PC-9 (cell line): Measurements from ENCODE around the gene NPM1. TPM values are rescaled to one million over a fixed set of nuclear protein-coding genes. Genes with fewer than 3 reads are reported as not detected.
"Not testable (repeated sequence)": the region's sequence is repeated elsewhere in the genome, so short reads cannot be mapped to it uniquely, and the experiment has no call there.

Source experiments
- BruUV-seq: library from RNA; stranded (reverse); fragments of 400-500 nt; replicated peaks from 2 replicates; lab custom pipeline; 2021; lab: Mats Ljungman, UMichigan
- CTCF ChIA-PET: fragments of 300-600 bp; sonication (Branson Sonifier 250); formaldehyde crosslinking; loops from one replicate; lab custom pipeline; 2022; ENCODE audit warnings: antibody characterized with exemption; lab: Charles Lee
- POLR2A ChIA-PET: fragments of 300-600 bp; sonication (Branson Sonifier 250); formaldehyde crosslinking; loops from one replicate; lab custom pipeline; 2022; ENCODE audit warnings: antibody characterized with exemption; ENCODE audit not compliant: unreplicated experiment; lab: Charles Lee
- DNase-seq, 2 experiments: peaks; one replicate each; pipeline versions ENCODE4 v3.0.0 to v3.0.0-alpha.2; 2015 to 2022; ENCODE audit warnings: mixed read lengths in 1 of 2
- H2AFZ ChIP-seq: fragments of 200-600 bp; sonication (generic); 2 replicates; pipeline ENCODE4 v1.8.1; 2017; ENCODE audit warnings: antibody characterized with exemption
- H3F3A ChIP-seq: fragments of 200-600 bp; sonication (generic); 2 replicates; pipeline ENCODE4 v1.8.1; 2017; ENCODE audit warnings: antibody characterized with exemption, mild to moderate bottlenecking, low read depth; ENCODE audit not compliant: insufficient read depth
- H3K27ac ChIP-seq: fragments of 200-600 bp; sonication (generic); 2 replicates; pipeline ENCODE4 v1.6.1; 2016; ENCODE audit warnings: mixed run types
- H3K27me3 ChIP-seq: fragments of 200-600 bp; sonication (generic); 2 replicates; pipeline ENCODE4 v1.6.1; 2016; ENCODE audit warnings: low read depth, mixed run types; ENCODE audit not compliant: insufficient read depth
- H3K36me3 ChIP-seq: fragments of 200-600 bp; sonication (generic); 2 replicates; pipeline ENCODE4 v1.6.1; 2016; ENCODE audit warnings: low read depth, mixed run types
- H3K4me1 ChIP-seq: fragments of 200-600 bp; sonication (generic); replicated peaks from 2 replicates; pipeline ENCODE4 v1.6.1; 2016; ENCODE audit warnings: mixed run types; ENCODE audit not compliant: insufficient read depth
- H3K4me2 ChIP-seq: fragments of 200-600 bp; sonication (generic); 2 replicates; pipeline ENCODE4 v1.6.1; 2017; ENCODE audit warnings: mixed run types
- H3K4me3 ChIP-seq: fragments of 200-600 bp; sonication (generic); 2 replicates; pipeline ENCODE4 v1.6.1; 2016; ENCODE audit warnings: mixed run types
- H3K79me2 ChIP-seq: fragments of 200-600 bp; sonication (generic); 2 replicates; pipeline ENCODE4 v1.6.1; 2017; ENCODE audit warnings: low read depth, mixed run types
- H3K9me2 ChIP-seq: fragments of 200-600 bp; sonication (generic); 2 replicates; pipeline ENCODE4 v1.8.1; 2017; ENCODE audit warnings: mild to moderate bottlenecking; ENCODE audit not compliant: insufficient read depth
- H3K9me3 ChIP-seq: fragments of 200-600 bp; sonication (generic); 2 replicates; pipeline ENCODE4 v1.8.1; 2016; ENCODE audit warnings: low read depth; ENCODE audit not compliant: insufficient read depth
- H4K20me1 ChIP-seq: fragments of 200-600 bp; sonication (generic); 2 replicates; pipeline ENCODE4 v1.8.1; 2017; ENCODE audit not compliant: insufficient read depth
- CTCF ChIP-seq: fragments of 200-600 bp; sonication (generic); conservative IDR thresholded peaks from 2 replicates; pipeline ENCODE4 v1.6.1; 2017; ENCODE audit warnings: mixed run types, antibody characterized with exemption, mild to moderate bottlenecking, moderate library complexity
- EZH2 ChIP-seq: fragments of 200-600 bp; sonication (generic); IDR thresholded peaks from 2 replicates; pipeline ENCODE4 v1.8.0; 2017; ENCODE audit warnings: antibody characterized with exemption, low read depth
- intact Hi-C: fragments of 100-400 bp; cut with micrococcal nuclease; formaldehyde crosslinking; loops from one replicate; pipeline ENCODE4 v1.10.0; 2022; ENCODE audit not compliant: unreplicated experiment
- total RNA-seq: library from RNA; stranded (reverse); gene quantifications from 2 replicates; pipeline ENCODE4 v1.2.3, GENCODE V29; 2021

NPM1 gene
- total RNA-seq, 1 experiment from 2014 or later: 2,285 TPM

GRCh38 chr5:171412186-171412585 lies 24.5 kb downstream of the NPM1 start:
- peaks cover 100% of the 10 kb centered on the region for H3F3A ChIP-seq
- H2AFZ ChIP-seq: no peak overlapping the region
- no peaks in the 10 kb centered on the region for H3K27me3 ChIP-seq
- no peaks in the 10 kb centered on the region for H3K9me2 ChIP-seq
- intact Hi-C loops: loop anchor here (10.0 kb wide), 2 partner anchors 653 to 873 kb away; partner anchors contain the start of gene UBTD2
- H3K79me2 ChIP-seq: peaks cover 39% of the 10 kb centered on the region
- peaks cover 86% of the 10 kb centered on the region for H4K20me1 ChIP-seq
- no TSS peak for BruUV-seq
- H3K27ac ChIP-seq: no peak overlapping the region
- peaks cover 52% of the 10 kb centered on the region for H3K36me3 ChIP-seq
- H3K4me1 ChIP-seq: peaks cover 12% of the 10 kb centered on the region; the same call in 1 of the 2 replicates
- no peak overlapping the region for H3K4me2 ChIP-seq
- DNase-seq: no peak
- TF ChIP-seq CTCF: no peak
- no peak for TF ChIP-seq EZH2
- ChIA-PET CTCF (no interaction called here), POLR2A (no interaction called here)
- H3K9me3 ChIP-seq: no peaks in the 10 kb centered on the region
- H3K4me3 ChIP-seq: no peak overlapping the region

GRCh38 chr5:171413153-171413910 lies 25.7 kb downstream of the NPM1 start:
- TF ChIP-seq CTCF: no peak
- no peak for TF ChIP-seq EZH2
- BruUV-seq: no TSS peak

GRCh38 chr5:171413993-171414392 lies 26.3 kb downstream of the NPM1 start:
- DNase-seq, H3K27ac ChIP-seq, H3K9me3 ChIP-seq, H3K9me2 ChIP-seq, H3K27me3 ChIP-seq, CTCF ChIA-PET, H3K4me3 ChIP-seq, BruUV-seq, H3K4me2 ChIP-seq, H2AFZ ChIP-seq, H3K4me1 ChIP-seq: not testable (repeated sequence)
- POLR2A ChIA-PET: interaction anchor here (0.5 kb wide), 1 partner anchor 593 kb away, joined by 7 read pairs; the partner anchor contains the start of gene FBXW11
- H3K79me2 ChIP-seq: peaks cover 20% of the 10 kb centered on the region
- peaks cover 68% of the 10 kb centered on the region for H4K20me1 ChIP-seq
- H3K36me3 ChIP-seq: peaks cover 34% of the 10 kb centered on the region
- peaks cover 94% of the 10 kb centered on the region for H3F3A ChIP-seq
- intact Hi-C loops: loop anchor here (10.0 kb wide), 2 partner anchors 651 to 871 kb away; partner anchors contain the start of gene UBTD2

More at GRCh38 chr5:171413153-171413910, 25.7 kb downstream of the NPM1 start:
- peaks cover 40% of the 10 kb centered on the region for H3K36me3 ChIP-seq
- H3K9me3 ChIP-seq: no peaks in the 10 kb centered on the region
- no peak for DNase-seq
- no peaks in the 10 kb centered on the region for H3K9me2 ChIP-seq
- H3K27ac ChIP-seq: no peak overlapping the region
- peaks cover 99% of the 10 kb centered on the region for H3F3A ChIP-seq
- no peak overlapping the region for H3K4me3 ChIP-seq
- no peak overlapping the region for H2AFZ ChIP-seq
- H4K20me1 ChIP-seq: peaks cover 75% of the 10 kb centered on the region
- H3K79me2 ChIP-seq: peaks cover 27% of the 10 kb centered on the region
- H3K27me3 ChIP-seq: no peaks in the 10 kb centered on the region
- ChIA-PET POLR2A (interaction anchor here (0.5 kb wide), 1 partner anchor 593 kb away, joined by 7 read pairs; the partner anchor contains the start of gene FBXW11), CTCF (interaction anchor here (0.5 kb wide), 1 partner anchor 16 kb away, joined by 7 read pairs; no protein-coding TSS in a partner anchor)
- intact Hi-C loops: loop anchor here (10.0 kb wide), 2 partner anchors 651 to 871 kb away; partner anchors contain the start of gene UBTD2
- H3K4me2 ChIP-seq: no peak overlapping the region
- H3K4me1 ChIP-seq: peaks cover 7% of the 10 kb centered on the region; the same call in 1 of the 2 replicates
